Measurements from ENCODE around the gene JAKMIP3. TPM values are rescaled to one million over a fixed set of nuclear protein-coding genes. Genes with fewer than 3 reads are reported as not detected.

The JAKMIP3 gene
- total RNA-seq, 1 experiment from 2014 or later, result 0.17 TPM

GRCh38 chr10:132101529-132101928 lies 35.8 kb downstream of the JAKMIP3 start:
- Histone ChIP-seq H4K20me1 (ENCODE audit: insufficient read depth) (no peaks in the 10 kb centered on the region), H3K4me3 (replicated peaks in 1 of 2; ENCODE audit: low read depth in 1 of 2, low read length in 2 of 2) (no peak overlapping the region), H3K9ac (ENCODE audit: low read length) (no peak overlapping the region), H2AFZ (ENCODE audit: low read depth, low read length, poor library complexity, severe bottlenecking) (no peak overlapping the region), H3K4me2 (ENCODE audit: low read length) (no peak overlapping the region), H3K27me3 (ENCODE audit: insufficient read depth, low read length) (no peaks in the 10 kb centered on the region), H3K4me1 (ENCODE audit: control insufficient read depth in 1 of 2, insufficient read depth in 2 of 2, low read length in 2 of 2) (peaks cover 1 to 3% of the 10 kb centered on the region in 2 experiments; a peak in 2 of 4 replicates), H3K9me3 (ENCODE audit: control insufficient read depth in 1 of 2, insufficient read depth in 1 of 2, low read depth in 1 of 2, low read length in 2 of 2) (no peaks in the 10 kb centered on the region), H3K79me2 (ENCODE audit: insufficient read depth, low read length) (no peaks in the 10 kb centered on the region), H3K27ac (ENCODE audit: low read depth, low read length) (no peak overlapping the region), H3K36me3 (ENCODE audit: control insufficient read depth in 1 of 2, insufficient read depth in 2 of 2, low read length in 2 of 2) (no peaks in the 10 kb centered on the region), H3K9me2 (ENCODE audit: insufficient read depth) (no peaks in the 10 kb centered on the region)
- no TSS peak for BruUV-seq (replicated peaks)
- ChIA-PET POLR2A (no interaction called here), CTCF (interaction anchor here (1.6 to 1.8 kb wide), 2 partner anchors 41 to 78 kb away, joined by 3 read pairs; no protein-coding TSS in a partner anchor), RAD21 (ENCODE audit: low non-redundant PET in 1 of 2, low total read pairs in 2 of 2, uncharacterized antibody in 2 of 2, unreplicated experiment in 2 of 2) (no interaction called here)
- no peak for DNase-seq (ENCODE audit: low read depth, low spot score)
- peak; percentile 84 for ATAC-seq
- intact Hi-C loops (cut with micrococcal nuclease), result no loop called here
- TF ChIP-seq CTCF (IDR thresholded peaks at IDR 0.05 in 2 of 3, conservative IDR thresholded peaks at IDR 0.05 in 1 of 3; ENCODE audit: borderline replicate concordance in 1 of 3, insufficient read depth in 1 of 3, low read depth in 2 of 3, low read length in 2 of 3), result peak; percentile 22 to 33 (median 27); a peak in 4 of 6 replicates
- no peak for TF ChIP-seq JUND (IDR thresholded peaks at IDR 0.05)
- peak; percentile 43; the same call in 1 of the 2 replicates for TF ChIP-seq RAD21 (IDR thresholded peaks at IDR 0.05; ENCODE audit: low read depth)

GRCh38 chr10:132102071-132102716 lies 36.4 kb downstream of the JAKMIP3 start:
- Histone ChIP-seq H3K27me3 (ENCODE audit: insufficient read depth, low read length) (no peaks in the 10 kb centered on the region), H3K27ac (ENCODE audit: low read depth, low read length) (no peak overlapping the region), H4K20me1 (ENCODE audit: insufficient read depth) (no peaks in the 10 kb centered on the region), H3K4me3 (replicated peaks in 1 of 2; ENCODE audit: low read depth in 1 of 2, low read length in 2 of 2) (no peak overlapping the region), H3K9me2 (ENCODE audit: insufficient read depth) (no peaks in the 10 kb centered on the region), H3K79me2 (ENCODE audit: insufficient read depth, low read length) (no peaks in the 10 kb centered on the region), H3K4me1 (ENCODE audit: control insufficient read depth in 1 of 2, insufficient read depth in 2 of 2, low read length in 2 of 2) (no peaks in the 10 kb centered on the region), H3K4me2 (ENCODE audit: low read length) (no peak overlapping the region), H2AFZ (ENCODE audit: low read depth, low read length, poor library complexity, severe bottlenecking) (no peak overlapping the region), H3K9me3 (ENCODE audit: control insufficient read depth in 1 of 2, insufficient read depth in 1 of 2, low read depth in 1 of 2, low read length in 2 of 2) (no peaks in the 10 kb centered on the region), H3K36me3 (ENCODE audit: control insufficient read depth in 1 of 2, insufficient read depth in 2 of 2, low read length in 2 of 2) (no peaks in the 10 kb centered on the region), H3K9ac (ENCODE audit: low read length) (no peak overlapping the region)
- DNase-seq (ENCODE audit: low read depth, low spot score), result no peak
- no peak for TF ChIP-seq TCF7L2 (IDR thresholded peaks at IDR 0.05; ENCODE audit: borderline replicate concordance, extremely low read depth, insufficient read depth, insufficient read length)
- TF ChIP-seq EGR1 (IDR thresholded peaks at IDR 0.05; ENCODE audit: low read depth), result no peak
- no peak for TF ChIP-seq JUND (IDR thresholded peaks at IDR 0.05)
- no peak for TF ChIP-seq EZH2 (IDR thresholded peaks at IDR 0.05)
- no peak for TF ChIP-seq FOSL1 (IDR thresholded peaks at IDR 0.05; ENCODE audit: low read depth)
- TF ChIP-seq CTCF (IDR thresholded peaks at IDR 0.05 in 2 of 3, conservative IDR thresholded peaks at IDR 0.05 in 1 of 3; ENCODE audit: borderline replicate concordance in 1 of 3, insufficient read depth in 1 of 3, low read depth in 2 of 3, low read length in 2 of 3), result no peak
- BruUV-seq (replicated peaks), result no TSS peak
- intact Hi-C loops (cut with micrococcal nuclease), result no loop called here
- RAD21 ChIA-PET (ENCODE audit: low non-redundant PET in 1 of 2, low total read pairs in 2 of 2, uncharacterized antibody in 2 of 2, unreplicated experiment in 2 of 2), result no interaction called here
- no peak for ATAC-seq
- CTCF ChIA-PET, result interaction anchor here (1.6 to 1.8 kb wide), 2 partner anchors 41 to 79 kb away, joined by 3 read pairs; no protein-coding TSS in a partner anchor
- POLR2A ChIA-PET, result no interaction called here
